Transverse colon (tissue), 4 donors: ENCODE measurements around the gene KLK11. TPM values are rescaled to one million over a fixed set of nuclear protein-coding genes. Genes with fewer than 3 reads are reported as not detected.

Source experiments
- DNase-seq: peaks from one replicate; pipeline ENCODE4 v3.0.0-alpha.2; 2019
- H3K27ac ChIP-seq, 4 donors: fragments of 200-600 bp; sonication (generic); 2 replicates each; pipeline ENCODE4 v1.5.1; 2016 to 2018; ENCODE audit warnings: inconsistent platforms in 4 of 4
- H3K27me3 ChIP-seq: fragments of 200-600 bp; sonication (generic); 2 replicates; pipeline ENCODE4 v1.5.1; 2017; ENCODE audit warnings: inconsistent platforms
- H3K36me3 ChIP-seq, 4 donors: fragments of 200-600 bp; sonication (generic); 2 replicates each; pipeline ENCODE4 v1.5.1; 2017 to 2019; ENCODE audit warnings: inconsistent platforms in 4 of 4
- H3K4me1 ChIP-seq, 4 donors: fragments of 200-600 bp; sonication (generic); 2 replicates each; pipeline ENCODE4 v1.5.1; 2017 to 2020; ENCODE audit warnings: inconsistent platforms in 4 of 4
- H3K4me3 ChIP-seq, 4 donors: fragments of 200-600 bp; sonication (generic); 1 replicate in 1 of 4; 2 replicates in 3 of 4; pipeline versions ENCODE4 v1.5.1 to v1.6.1; 2017 to 2019; ENCODE audit warnings: inconsistent platforms in 4 of 4
- H3K9me3 ChIP-seq, 2 donors: fragments of 200-600 bp; sonication (generic); 2 replicates each; pipeline ENCODE4 v1.5.1; 2017 to 2019; ENCODE audit warnings: inconsistent platforms in 2 of 2
- CTCF ChIP-seq, 5 experiments: fragments of 200-600 bp in 3 of 5; fragments of 450-650 bp in 2 of 5; sonication (generic) in 3 of 5; IDR thresholded peaks; 1 replicate in 2 of 5; 2 replicates in 3 of 5; pipeline ENCODE4 v1.5.1; 2016 to 2017; ENCODE audit warnings: antibody characterized with exemption in 5 of 5, inconsistent platforms in 3 of 5, mild to moderate bottlenecking in 2 of 5, moderate library complexity in 1 of 5
- EP300 ChIP-seq: sonication (generic); formaldehyde crosslinking; IDR thresholded peaks from one replicate; pipeline ENCODE4 v1.6.1; 2017; ENCODE audit warnings: antibody characterized with exemption, low read depth
- POLR2A ChIP-seq: fragments of 450-650 bp; IDR thresholded peaks from one replicate; pipeline ENCODE4 v1.6.1; 2016; ENCODE audit warnings: antibody characterized with exemption, mild to moderate bottlenecking, moderate library complexity
- POLR2AphosphoS5 ChIP-seq, 3 donors: sonication (generic); formaldehyde crosslinking; IDR thresholded peaks; one replicate each; pipeline ENCODE4 v1.6.1; 2016; ENCODE audit warnings: antibody characterized with exemption in 3 of 3
- WGBS, 2 donors: methylation state at CpG; one replicate each; pipeline ENCODE4 v1.1.5; 2018; ENCODE audit warnings: low coverage in 1 of 2; 5-methylcytosine and 5-hydroxymethylcytosine counted together
- in situ Hi-C, 4 donors: fragments of 200-750 bp; cut with MboI; loops; one replicate each; pipeline versions ENCODE4 v1.15.0 to v1.15.1; 2017; ENCODE audit warnings: low sequenced_read_pairs in 3 of 4, low pct_ligation_motif_present in 1 of 4, low pct_unique_long_range_greater_than_20kb in 1 of 4
- intact Hi-C: fragments of 100-400 bp; cut with DNase I; formaldehyde crosslinking; loops from one replicate; pipeline ENCODE4 v1.15.1; 2023; ENCODE audit warnings: low total_unique reads
- total RNA-seq, 4 donors: library from RNA; depleted of rRNA; stranded (reverse); fragments of >200 nt; gene quantifications; one replicate each; pipeline ENCODE4 v1.1.0, GENCODE V29; 2016

KLK11 gene
- total RNA-seq, 4 donors from 2014 or later = 0.55 to 0.79 TPM; not detected in 2

GRCh38 chr19:51060973-51061372, 34.6 kb upstream of the KLK11 start:
- TF ChIP-seq EP300 (no peak), POLR2AphosphoS5 (IDR thresholded peaks at IDR 0.05) (no peak), POLR2A (no peak), CTCF (IDR thresholded peaks at IDR 0.05) (no peak)
- 0% methylated on average over 1 of the region's 1 CpG for WGBS, 2 donors
- in situ Hi-C loops = no loop called here

GRCh38 chr19:51060336-51060735, 33.9 kb upstream of the KLK11 start:
- Histone ChIP-seq H3K4me1 (peaks cover 0 to 5% (median 2%) of the 10 kb centered on the region in 4 donors), H3K36me3 (no peaks in the 10 kb centered on the region), H3K9me3 (no peaks in the 10 kb centered on the region), H3K27me3 (peaks cover 30% of the 10 kb centered on the region), H3K4me3 (no peak overlapping the region), H3K27ac (no peak overlapping the region)
- no peak for DNase-seq
- in situ Hi-C loops = no loop called here
- WGBS, 2 donors = 33 to 64% methylated on average over 1 to 4 of the region's 4 CpGs
- TF ChIP-seq POLR2AphosphoS5 (IDR thresholded peaks at IDR 0.05) = no peak
- TF ChIP-seq POLR2A = no peak
- no peak for TF ChIP-seq EP300
- TF ChIP-seq CTCF (IDR thresholded peaks at IDR 0.05) = no peak
- intact Hi-C loops = no loop called here

More at GRCh38 chr19:51060973-51061372, 34.6 kb upstream of the KLK11 start:
- Histone ChIP-seq H3K36me3 (no peaks in the 10 kb centered on the region), H3K9me3 (no peaks in the 10 kb centered on the region), H3K4me1 (peaks cover 0 to 5% (median 2%) of the 10 kb centered on the region in 4 donors), H3K27me3 (peaks cover 36% of the 10 kb centered on the region), H3K4me3 (no peak overlapping the region), H3K27ac (no peak overlapping the region)
- intact Hi-C loops = no loop called here
- no peak for DNase-seq

GRCh38 chr19:51059715-51060114, 33.3 kb upstream of the KLK11 start:
- Histone ChIP-seq H3K4me3 (no peak overlapping the region), H3K27ac (no peak overlapping the region), H3K4me1 (peaks cover 0 to 2% (median under 1%) of the 10 kb centered on the region in 4 donors), H3K36me3 (no peaks in the 10 kb centered on the region), H3K27me3 (peaks cover 24% of the 10 kb centered on the region), H3K9me3 (no peaks in the 10 kb centered on the region)
- in situ Hi-C loops = no loop called here
- intact Hi-C loops = no loop called here
- TF ChIP-seq POLR2AphosphoS5 (IDR thresholded peaks at IDR 0.05) = no peak
- TF ChIP-seq EP300 = no peak
- no peak for TF ChIP-seq POLR2A
- TF ChIP-seq CTCF (IDR thresholded peaks at IDR 0.05) = no peak
- 50 to 63% methylated on average over 1 to 7 of the region's 7 CpGs for WGBS, 2 donors
- no peak for DNase-seq

DNA sequence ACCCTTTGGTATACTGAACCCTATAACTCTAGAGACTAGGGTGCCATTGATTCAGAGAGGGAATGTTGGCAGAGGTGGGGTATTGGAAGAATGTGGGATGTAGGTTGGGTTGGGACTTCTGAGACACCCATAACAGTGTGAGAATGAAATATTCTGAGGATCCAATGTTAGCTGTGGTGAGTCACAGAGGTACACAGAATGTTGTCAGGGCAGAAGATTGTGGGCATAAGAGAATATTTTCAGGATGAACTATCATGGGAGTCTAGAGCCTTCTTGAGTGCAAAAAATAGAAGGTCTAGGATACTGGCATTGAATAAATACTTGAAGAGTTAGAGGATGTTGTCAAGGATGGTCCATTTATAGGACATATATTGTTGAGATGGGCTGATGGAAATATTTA, 29.4 kb upstream of the KLK11 start:
- intact Hi-C loops = no loop called here
- no peak for DNase-seq
- H3K27me3 ChIP-seq = peaks cover 17% of the 10 kb centered on the region

More for the DNA sequence above, 29.4 kb upstream of the KLK11 start:
- Histone ChIP-seq H3K27ac (no peak overlapping the region), H3K36me3 (no peaks in the 10 kb centered on the region), H3K9me3 (no peaks in the 10 kb centered on the region), H3K4me3 (no peak overlapping the region), H3K4me1 (no peaks in the 10 kb centered on the region)
- no peak for TF ChIP-seq POLR2A
- no peak for TF ChIP-seq CTCF (IDR thresholded peaks at IDR 0.05)
- no peak for TF ChIP-seq EP300
- no peak for TF ChIP-seq POLR2AphosphoS5 (IDR thresholded peaks at IDR 0.05)
- in situ Hi-C loops = no loop called here
